Neural cell (in vitro differentiated cells): ENCODE measurements around the gene ITGAL. TPM values are rescaled to one million over a fixed set of nuclear protein-coding genes. Genes with fewer than 3 reads are reported as not detected.
"Not testable (repeated sequence)": the region's sequence is repeated elsewhere in the genome, so short reads cannot be mapped to it uniquely, and the experiment has no call there.

Experiments used
- H2AFZ ChIP-seq: fragments of 200-600, 300-800 bp; sonication (generic), shearing (Covaris generic); 2 replicates; pipeline ENCODE4 v1.6.0; 2014; ENCODE audit warnings: low read depth, mild to moderate bottlenecking, antibody characterized with exemption, low read length, moderate library complexity
- H3F3A ChIP-seq: fragments of 200-600 bp; shearing (Covaris generic); 2 replicates; pipeline ENCODE4 v1.6.1; 2016; ENCODE audit warnings: mild to moderate bottlenecking, moderate library complexity, mixed read lengths, antibody characterized with exemption, low read length; ENCODE audit not compliant: insufficient read depth, poor library complexity, severe bottlenecking
- H3K27ac ChIP-seq: fragments of 200-600, 300-800 bp; sonication (generic), shearing (Covaris generic); 2 replicates; pipeline ENCODE4 v1.5.1; 2014; ENCODE audit warnings: mild to moderate bottlenecking, low read length, moderate library complexity
- H3K27me3 ChIP-seq: fragments of 300-800, 200-600 bp; sonication (generic), shearing (Covaris generic); 2 replicates; pipeline ENCODE4 v1.6.0; 2014; ENCODE audit warnings: mild to moderate bottlenecking, low read depth, low read length, moderate library complexity; ENCODE audit not compliant: insufficient read depth
- H3K36me3 ChIP-seq: fragments of 300-800, 200-600 bp; sonication (generic), shearing (Covaris generic); 2 replicates; pipeline ENCODE4 v1.5.1; 2014; ENCODE audit warnings: mild to moderate bottlenecking, antibody characterized with exemption, low read length, moderate library complexity; ENCODE audit not compliant: insufficient read depth
- H3K4me2 ChIP-seq: fragments of 300-800, 200-600 bp; sonication (generic), shearing (Covaris generic); 2 replicates; pipeline ENCODE4 v1.6.0; 2014; ENCODE audit warnings: mild to moderate bottlenecking, low read length
- H3K4me3 ChIP-seq: fragments of 300-800, 200-600 bp; sonication (generic), shearing (Covaris generic); 2 replicates; pipeline ENCODE4 v1.5.1; 2014; ENCODE audit warnings: mild to moderate bottlenecking, low read length, moderate library complexity
- H3K79me2 ChIP-seq: fragments of 200-600 bp; shearing (Covaris generic); replicated peaks from 2 replicates; pipeline ENCODE4 v1.6.0; 2014; ENCODE audit warnings: mild to moderate bottlenecking, low read length, moderate library complexity; ENCODE audit not compliant: insufficient read depth
- H3K9ac ChIP-seq: fragments of 300-800, 200-600 bp; sonication (generic), shearing (Covaris generic); 2 replicates; pipeline ENCODE4 v1.6.1; 2016; ENCODE audit warnings: mild to moderate bottlenecking, low read length, mixed read lengths
- H3K9me2 ChIP-seq: fragments of 200-600 bp; shearing (Covaris generic); 2 replicates; pipeline ENCODE4 v1.6.1; 2016; ENCODE audit warnings: mild to moderate bottlenecking, low read length, mixed read lengths; ENCODE audit not compliant: insufficient read depth
- H3K9me3 ChIP-seq: fragments of 200-600, 300-800 bp; sonication (generic), shearing (Covaris generic); 2 replicates; pipeline ENCODE4 v1.6.1; 2016; ENCODE audit warnings: mild to moderate bottlenecking, mixed run types, low read length, moderate library complexity, mixed read lengths
- H4K20me1 ChIP-seq: fragments of 200-600 bp; shearing (Covaris generic); 2 replicates; pipeline ENCODE4 v1.6.1; 2016; ENCODE audit warnings: mild to moderate bottlenecking, mixed run types; ENCODE audit not compliant: insufficient read depth
- CTCF ChIP-seq: fragments of 450-650 bp; IDR thresholded peaks from 2 replicates; pipeline ENCODE4 v1.5.1; 2014; ENCODE audit warnings: antibody characterized with exemption, mild to moderate bottlenecking, moderate library complexity; ENCODE audit not compliant: poor library complexity, severe bottlenecking
- EP300 ChIP-seq: fragments of 450-650 bp; conservative IDR thresholded peaks from 2 replicates; pipeline ENCODE4 v1.6.1; 2014; ENCODE audit warnings: antibody characterized with exemption, mild to moderate bottlenecking, moderate library complexity; ENCODE audit not compliant: poor library complexity, severe bottlenecking
- EZH2 ChIP-seq: fragments of 200-600, 300-800 bp; shearing (Covaris generic), sonication (generic); IDR thresholded peaks from 2 replicates; pipeline ENCODE4 v1.6.1; 2014; ENCODE audit warnings: antibody characterized with exemption, low read length, borderline replicate concordance, mild to moderate bottlenecking; ENCODE audit not compliant: insufficient read depth, poor library complexity, severe bottlenecking
- MXI1 ChIP-seq: fragments of 450-650 bp; conservative IDR thresholded peaks from 2 replicates; pipeline ENCODE4 v1.6.1; 2014; ENCODE audit warnings: antibody characterized with exemption, mild to moderate bottlenecking; ENCODE audit not compliant: poor library complexity, severe bottlenecking
- POLR2AphosphoS5 ChIP-seq: IDR thresholded peaks from 2 replicates; pipeline ENCODE4 v1.6.1; 2012
- RAD21 ChIP-seq: fragments of 450-650 bp; conservative IDR thresholded peaks from 2 replicates; pipeline ENCODE4 v1.6.1; 2014; ENCODE audit warnings: antibody characterized with exemption, mild to moderate bottlenecking, moderate library complexity
- REST ChIP-seq: IDR thresholded peaks from 2 replicates; pipeline ENCODE4 v1.6.1; 2012; ENCODE audit warnings: borderline replicate concordance
- SMC3 ChIP-seq: fragments of 450-650 bp; conservative IDR thresholded peaks from 2 replicates; pipeline ENCODE4 v1.6.1; 2014; ENCODE audit warnings: antibody characterized with exemption, mild to moderate bottlenecking, moderate library complexity; ENCODE audit not compliant: poor library complexity
- TAF1 ChIP-seq: IDR thresholded peaks from 2 replicates; pipeline ENCODE4 v1.6.1; 2012; ENCODE audit warnings: low read depth
- polyA plus RNA-seq: library from polyadenylated mRNA; depleted of rRNA; stranded (reverse); fragments of >200 nt; gene quantifications from 2 replicates; pipeline ENCODE4 v1.2.3, GENCODE V29; 2014

ITGAL gene
- polyA plus RNA-seq, 1 donor from 2014 or later = not detected

- no peak for TF ChIP-seq CTCF
- TF ChIP-seq TAF1 = no peak
- TF ChIP-seq EZH2 = no peak
- TF ChIP-seq SMC3 = no peak
Measured at GRCh38 chr16:30459456-30459855, 13.1 kb upstream of the ITGAL start (continued).

GRCh38 chr16:30461426-30461825 lies 11.1 kb upstream of the ITGAL start:
- not testable (repeated sequence) for H3F3A ChIP-seq, H4K20me1 ChIP-seq, H3K79me2 ChIP-seq, H3K27ac ChIP-seq, H3K4me2 ChIP-seq, H3K9ac ChIP-seq, H3K36me3 ChIP-seq, H3K9me3 ChIP-seq, H3K27me3 ChIP-seq, H3K9me2 ChIP-seq, H2AFZ ChIP-seq, H3K4me3 ChIP-seq

- H3K9ac ChIP-seq = no peak overlapping the region
- no peak for TF ChIP-seq POLR2AphosphoS5
- TF ChIP-seq SMC3 = no peak
- TF ChIP-seq EP300 = no peak
- no peak for TF ChIP-seq RAD21
- TF ChIP-seq REST = no peak
- no peak for TF ChIP-seq TAF1
- TF ChIP-seq MXI1 = no peak
- no peak for TF ChIP-seq CTCF
- no peak for TF ChIP-seq EZH2
Measured at GRCh38 chr16:30464078-30464477, 8.5 kb upstream of the ITGAL start.

More at GRCh38 chr16:30464078-30464477, 8.5 kb upstream of the ITGAL start:
- no peaks in the 10 kb centered on the region for H3K79me2 ChIP-seq
- no peak overlapping the region for H2AFZ ChIP-seq
- no peaks in the 10 kb centered on the region for H3F3A ChIP-seq
- H3K36me3 ChIP-seq = no peaks in the 10 kb centered on the region
- H4K20me1 ChIP-seq = no peaks in the 10 kb centered on the region
- H3K9me3 ChIP-seq = no peaks in the 10 kb centered on the region
- H3K4me3 ChIP-seq = no peak overlapping the region
- H3K9me2 ChIP-seq = no peaks in the 10 kb centered on the region
- H3K27me3 ChIP-seq = no peaks in the 10 kb centered on the region
- no peak overlapping the region for H3K4me2 ChIP-seq
- no peak overlapping the region for H3K27ac ChIP-seq
